ENCODE data around the gene RIPK4.

GRCh38 chr21:41727784-41728763, 38.8 kb downstream of the RIPK4 start:
- TF ChIP-seq, protein P1, sequence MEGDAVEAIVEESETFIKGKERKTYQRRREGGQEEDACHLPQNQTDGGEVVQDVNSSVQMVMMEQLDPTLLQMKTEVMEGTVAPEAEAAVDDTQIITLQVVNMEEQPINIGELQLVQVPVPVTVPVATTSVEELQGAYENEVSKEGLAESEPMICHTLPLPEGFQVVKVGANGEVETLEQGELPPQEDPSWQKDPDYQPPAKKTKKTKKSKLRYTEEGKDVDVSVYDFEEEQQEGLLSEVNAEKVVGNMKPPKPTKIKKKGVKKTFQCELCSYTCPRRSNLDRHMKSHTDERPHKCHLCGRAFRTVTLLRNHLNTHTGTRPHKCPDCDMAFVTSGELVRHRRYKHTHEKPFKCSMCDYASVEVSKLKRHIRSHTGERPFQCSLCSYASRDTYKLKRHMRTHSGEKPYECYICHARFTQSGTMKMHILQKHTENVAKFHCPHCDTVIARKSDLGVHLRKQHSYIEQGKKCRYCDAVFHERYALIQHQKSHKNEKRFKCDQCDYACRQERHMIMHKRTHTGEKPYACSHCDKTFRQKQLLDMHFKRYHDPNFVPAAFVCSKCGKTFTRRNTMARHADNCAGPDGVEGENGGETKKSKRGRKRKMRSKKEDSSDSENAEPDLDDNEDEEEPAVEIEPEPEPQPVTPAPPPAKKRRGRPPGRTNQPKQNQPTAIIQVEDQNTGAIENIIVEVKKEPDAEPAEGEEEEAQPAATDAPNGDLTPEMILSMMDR (IDR thresholded peaks at IDR 0.05) = no peak
- TF ChIP-seq POLR2AphosphoS5 (IDR thresholded peaks at IDR 0.05) = no peak

Measured in transverse colon (tissue), 4 donors.